ENCODE data around the gene PLEKHM2. TPM values are rescaled to one million over a fixed set of nuclear protein-coding genes. Genes with fewer than 3 reads are reported as not detected.

The PLEKHM2 gene
- total RNA-seq, 1 donor from 2014 or later, result 16.7 TPM

DNA sequence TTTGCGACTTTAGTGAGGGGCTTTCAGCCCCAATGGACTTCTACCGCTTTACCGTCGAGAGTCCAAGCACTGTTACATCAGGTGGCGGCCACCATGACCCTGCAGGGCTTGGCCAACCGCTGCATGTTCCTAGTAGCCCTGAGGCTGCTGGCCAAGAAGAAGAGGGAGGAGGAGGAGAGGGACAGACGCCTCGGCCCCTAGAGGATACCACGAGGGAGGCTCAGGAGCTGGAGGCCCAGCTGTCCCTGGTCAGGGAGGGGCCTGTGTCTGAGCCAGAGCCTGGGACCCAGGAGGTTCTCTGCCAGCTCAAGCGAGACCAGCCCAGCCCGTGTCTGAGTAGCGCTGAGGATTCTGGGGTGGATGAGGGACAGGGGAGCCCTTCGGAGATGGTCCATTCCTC, 43.3 kb downstream of the PLEKHM2 start:
- H3K79me2 ChIP-seq (ENCODE audit: low read depth), result no peaks in the 10 kb centered on the region
- H3K4me3 ChIP-seq, result no peak overlapping the region
- Mint-ChIP-seq H3K36me3 (peaks cover 17% of the 10 kb centered on the region), H3K27me3 (ENCODE audit: insufficient read depth, low read depth) (peaks cover 2% of the 10 kb centered on the region), H3K4me3 (no peak overlapping the region), H3K27ac (peak overlapping the region; percentile 34), H3K9me3 (no peaks in the 10 kb centered on the region), H3K4me1 (no peaks in the 10 kb centered on the region)
- H3F3A ChIP-seq (ENCODE audit: low read depth), result no peaks in the 10 kb centered on the region
- TF ChIP-seq EZH2 (IDR thresholded peaks at IDR 0.05) (no peak), EZH2phosphoT487 (IDR thresholded peaks at IDR 0.05) (no peak)
- TF ChIP-seq, protein P1, sequence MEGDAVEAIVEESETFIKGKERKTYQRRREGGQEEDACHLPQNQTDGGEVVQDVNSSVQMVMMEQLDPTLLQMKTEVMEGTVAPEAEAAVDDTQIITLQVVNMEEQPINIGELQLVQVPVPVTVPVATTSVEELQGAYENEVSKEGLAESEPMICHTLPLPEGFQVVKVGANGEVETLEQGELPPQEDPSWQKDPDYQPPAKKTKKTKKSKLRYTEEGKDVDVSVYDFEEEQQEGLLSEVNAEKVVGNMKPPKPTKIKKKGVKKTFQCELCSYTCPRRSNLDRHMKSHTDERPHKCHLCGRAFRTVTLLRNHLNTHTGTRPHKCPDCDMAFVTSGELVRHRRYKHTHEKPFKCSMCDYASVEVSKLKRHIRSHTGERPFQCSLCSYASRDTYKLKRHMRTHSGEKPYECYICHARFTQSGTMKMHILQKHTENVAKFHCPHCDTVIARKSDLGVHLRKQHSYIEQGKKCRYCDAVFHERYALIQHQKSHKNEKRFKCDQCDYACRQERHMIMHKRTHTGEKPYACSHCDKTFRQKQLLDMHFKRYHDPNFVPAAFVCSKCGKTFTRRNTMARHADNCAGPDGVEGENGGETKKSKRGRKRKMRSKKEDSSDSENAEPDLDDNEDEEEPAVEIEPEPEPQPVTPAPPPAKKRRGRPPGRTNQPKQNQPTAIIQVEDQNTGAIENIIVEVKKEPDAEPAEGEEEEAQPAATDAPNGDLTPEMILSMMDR (IDR thresholded peaks at IDR 0.05), result no peak
- no peak for DNase-seq (ENCODE audit: low spot score)
- H3K27me3 ChIP-seq, result no peaks in the 10 kb centered on the region
- H3K36me3 ChIP-seq, result no peaks in the 10 kb centered on the region
- no peaks in the 10 kb centered on the region for H3K9me3 ChIP-seq (ENCODE audit: low read depth)
- no peak overlapping the region for H3K27ac ChIP-seq
- H2AFZ ChIP-seq (replicated peaks), result no peak overlapping the region
- H3K4me2 ChIP-seq, result no peak overlapping the region
- H3K9ac ChIP-seq, result no peak overlapping the region
- H4K20me1 ChIP-seq (ENCODE audit: low read depth), result no peaks in the 10 kb centered on the region
- H3K4me1 ChIP-seq, result no peaks in the 10 kb centered on the region

DNA sequence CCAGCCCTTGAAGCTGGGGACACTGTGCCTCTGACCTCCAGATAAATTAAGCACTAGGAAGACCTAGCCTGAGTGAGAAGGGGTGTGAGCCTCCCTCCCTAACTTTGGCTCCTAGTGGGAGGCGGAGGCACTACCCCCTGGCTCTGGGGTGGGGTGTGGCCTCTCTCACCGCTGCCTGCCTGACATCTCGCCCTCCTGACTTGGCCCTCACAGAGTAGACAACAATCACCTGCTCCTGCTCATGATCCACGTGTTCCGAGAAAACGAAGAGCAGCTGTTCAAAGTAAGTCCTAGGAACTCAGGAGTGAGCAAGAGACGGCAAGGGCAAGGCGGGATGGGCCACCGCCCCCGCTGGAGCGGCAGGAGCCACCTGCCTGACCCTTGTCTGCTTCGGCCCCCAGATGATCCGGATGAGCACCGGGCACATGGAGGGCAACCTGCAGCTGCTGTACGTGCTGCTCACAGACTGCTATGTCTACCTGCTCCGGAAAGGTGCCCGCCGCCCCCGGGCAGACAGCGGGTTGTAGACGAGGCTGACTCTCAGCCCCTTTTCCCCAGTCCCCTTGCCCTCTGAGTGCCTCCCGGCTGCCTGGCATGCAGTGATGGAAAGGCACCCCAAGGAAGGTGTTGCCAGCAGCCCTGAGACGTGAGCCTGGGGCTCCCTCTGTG, 43.9 kb downstream of the PLEKHM2 start:
- no peaks in the 10 kb centered on the region for H3K4me1 ChIP-seq
- DNase-seq (ENCODE audit: low spot score), result no peak
- no peak overlapping the region for H3K9ac ChIP-seq
- Mint-ChIP-seq H3K9me3 (no peaks in the 10 kb centered on the region), H3K4me3 (peak overlapping the region; percentile 38), H3K36me3 (peaks cover 14% of the 10 kb centered on the region), H3K4me1 (no peaks in the 10 kb centered on the region), H3K27me3 (ENCODE audit: insufficient read depth, low read depth) (peaks cover 2% of the 10 kb centered on the region), H3K27ac (no peak overlapping the region)
- H3K4me3 ChIP-seq, result no peak overlapping the region
- H3K36me3 ChIP-seq, result no peaks in the 10 kb centered on the region
- no peaks in the 10 kb centered on the region for H3K79me2 ChIP-seq (ENCODE audit: low read depth)
- no peaks in the 10 kb centered on the region for H3K27me3 ChIP-seq
- no peak overlapping the region for H3K4me2 ChIP-seq
- H2AFZ ChIP-seq (replicated peaks), result no peak overlapping the region
- no peak overlapping the region for H3K27ac ChIP-seq
- H3F3A ChIP-seq (ENCODE audit: low read depth), result no peaks in the 10 kb centered on the region
- no peaks in the 10 kb centered on the region for H3K9me3 ChIP-seq (ENCODE audit: low read depth)
- TF ChIP-seq, protein P1 (IDR thresholded peaks at IDR 0.05), result no peak
- TF ChIP-seq EZH2 (IDR thresholded peaks at IDR 0.05) (no peak), EZH2phosphoT487 (IDR thresholded peaks at IDR 0.05) (no peak)
- H4K20me1 ChIP-seq (ENCODE audit: low read depth), result no peaks in the 10 kb centered on the region

DNA sequence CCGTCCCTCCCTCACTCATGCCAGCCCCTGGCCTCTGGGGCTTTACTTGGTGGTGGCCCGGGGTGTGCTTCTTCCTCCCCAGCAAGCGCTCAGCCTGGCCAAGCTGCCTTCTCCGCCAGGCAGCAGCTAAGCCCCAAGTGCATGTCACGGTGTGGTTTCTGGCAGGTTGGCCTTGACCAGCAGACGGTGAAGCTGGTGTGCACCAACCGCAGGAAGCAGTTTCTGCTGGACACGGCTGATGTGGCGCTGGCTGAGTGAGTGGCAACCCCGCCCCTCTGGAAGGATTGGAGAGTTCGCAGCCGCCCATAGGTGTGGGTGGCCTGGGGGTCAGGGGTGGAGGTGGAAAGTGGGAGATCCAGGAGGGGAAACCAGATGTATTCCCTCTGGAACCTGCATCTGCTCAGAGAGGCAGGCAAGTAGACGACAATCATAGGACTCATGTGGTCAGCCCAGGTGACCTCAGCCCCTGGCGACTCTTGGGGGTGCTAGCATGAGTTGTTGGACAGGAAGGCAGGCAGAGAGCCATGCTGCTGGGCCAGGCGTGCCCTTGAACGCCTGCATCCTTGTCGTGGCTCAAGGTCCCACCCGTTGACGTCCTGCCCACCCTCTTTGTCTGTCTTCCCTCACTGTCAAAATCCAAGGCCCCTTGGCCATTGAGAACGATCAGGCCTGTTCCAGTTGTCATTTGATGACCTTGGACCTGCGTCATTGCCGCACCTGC, 45.0 kb downstream of the PLEKHM2 start:
- Histone ChIP-seq H3K79me2 (ENCODE audit: low read depth) (no peaks in the 10 kb centered on the region), H3F3A (ENCODE audit: low read depth) (no peaks in the 10 kb centered on the region), H3K4me2 (no peak overlapping the region), H2AFZ (replicated peaks) (no peak overlapping the region), H4K20me1 (ENCODE audit: low read depth) (no peaks in the 10 kb centered on the region), H3K27me3 (no peaks in the 10 kb centered on the region), H3K9ac (no peak overlapping the region), H3K27ac (no peak overlapping the region), H3K36me3 (no peaks in the 10 kb centered on the region), H3K4me3 (no peak overlapping the region), H3K9me3 (ENCODE audit: low read depth) (no peaks in the 10 kb centered on the region), H3K4me1 (no peaks in the 10 kb centered on the region)
- H3K27me3 Mint-ChIP-seq (ENCODE audit: insufficient read depth, low read depth), result peaks cover 2% of the 10 kb centered on the region
- TF ChIP-seq EZH2phosphoT487 (IDR thresholded peaks at IDR 0.05), result no peak
- no peak for TF ChIP-seq EZH2 (IDR thresholded peaks at IDR 0.05)
- TF ChIP-seq, protein P1 (IDR thresholded peaks at IDR 0.05), result no peak
- no peak overlapping the region for H3K27ac Mint-ChIP-seq
- H3K9me3 Mint-ChIP-seq, result no peaks in the 10 kb centered on the region
- no peaks in the 10 kb centered on the region for H3K4me1 Mint-ChIP-seq
- H3K36me3 Mint-ChIP-seq, result peaks cover 16% of the 10 kb centered on the region
- no peak for DNase-seq (ENCODE audit: low spot score)
- H3K4me3 Mint-ChIP-seq, result peak overlapping the region; percentile 57
